Esophagus muscularis mucosa (tissue), 4 donors: ENCODE results near the gene GABPB1. TPM values are rescaled to one million over a fixed set of nuclear protein-coding genes. Genes with fewer than 3 reads are reported as not detected.

ENCODE experiments used
- DNase-seq: peaks from one replicate; pipeline ENCODE4 v3.0.0-alpha.2; 2017; ENCODE audit errors: extremely low spot score
- H3K27ac ChIP-seq, 4 donors: fragments of 200-600 bp; sonication (generic); replicated peaks in 1 of 4; 1 replicate in 3 of 4; 2 replicates in 1 of 4; pipeline ENCODE4 v1.5.1; 2016 to 2019; ENCODE audit warnings: mild to moderate bottlenecking in 1 of 4
- H3K27me3 ChIP-seq, 4 donors: fragments of 200-600 bp; sonication (generic); one replicate each; pipeline versions ENCODE4 v1.5.1 to v1.6.0; 2016 to 2019
- H3K36me3 ChIP-seq, 4 donors: fragments of 200-600 bp; sonication (generic); one replicate each; pipeline ENCODE4 v1.5.1; 2016 to 2019
- H3K4me1 ChIP-seq, 4 donors: fragments of 200-600 bp; sonication (generic); one replicate each; pipeline ENCODE4 v1.5.1; 2016 to 2019
- H3K4me3 ChIP-seq, 4 donors: fragments of 200-600 bp; sonication (generic); 1 replicate in 2 of 4; 2 replicates in 2 of 4; pipeline ENCODE4 v1.5.1; 2016 to 2019; ENCODE audit warnings: mild to moderate bottlenecking in 4 of 4, moderate library complexity in 1 of 4
- H3K9me3 ChIP-seq, 4 donors: fragments of 200-600 bp; sonication (generic); 1 replicate in 3 of 4; 2 replicates in 1 of 4; pipeline ENCODE4 v1.5.1; 2016 to 2019
- CTCF ChIP-seq, 3 experiments: fragments of 200-600 bp in 2 of 3; fragments of 450-650 bp in 1 of 3; sonication (generic) in 2 of 3; IDR thresholded peaks; one replicate each; pipeline ENCODE4 v1.5.1; 2017 to 2019; ENCODE audit warnings: antibody characterized with exemption in 3 of 3, mild to moderate bottlenecking in 2 of 3, moderate library complexity in 1 of 3
- EP300 ChIP-seq: sonication (generic); formaldehyde crosslinking; IDR thresholded peaks from one replicate; pipeline ENCODE4 v1.6.1; 2017; ENCODE audit warnings: antibody characterized with exemption
- POLR2A ChIP-seq: fragments of 450-650 bp; IDR thresholded peaks from one replicate; pipeline ENCODE4 v1.6.1; 2017; ENCODE audit warnings: antibody characterized with exemption, moderate library complexity, mild to moderate bottlenecking, low read depth
- POLR2AphosphoS5 ChIP-seq, 2 donors: sonication (generic); formaldehyde crosslinking; IDR thresholded peaks; one replicate each; pipeline ENCODE4 v1.6.1; 2017; ENCODE audit warnings: antibody characterized with exemption in 2 of 2
- WGBS: methylation state at CpG from one replicate; pipeline ENCODE4 v1.1.5; 2018; 5-methylcytosine and 5-hydroxymethylcytosine counted together
- intact Hi-C: fragments of 100-400 bp; cut with DNase I; formaldehyde crosslinking; loops from one replicate; pipeline ENCODE4 v1.15.1; 2023
- total RNA-seq, 4 donors: library from RNA; depleted of rRNA; stranded (reverse); fragments of >200 nt; gene quantifications; one replicate each; pipeline versions ENCODE4 v1.1.0 to v1.2.1, GENCODE V29; 2016

Gene GABPB1
- total RNA-seq, 4 donors from 2014 or later, result 13.2 to 23.5 (median 15.4) TPM

- intact Hi-C loops, result no loop called here
- Histone ChIP-seq H3K27me3 (no peaks in the 10 kb centered on the region), H3K4me1 (no peaks in the 10 kb centered on the region), H3K27ac (no peak overlapping the region), H3K4me3 (no peak overlapping the region), H3K9me3 (no peaks in the 10 kb centered on the region), H3K36me3 (peaks cover 0 to 23% (median 5%) of the 10 kb centered on the region in 4 donors)
- no peak for DNase-seq
- WGBS, result 95% methylated on average over 2 of the region's 2 CpGs
- TF ChIP-seq POLR2A (no peak), EP300 (no peak), POLR2AphosphoS5 (IDR thresholded peaks at IDR 0.05) (no peak), CTCF (IDR thresholded peaks at IDR 0.05) (no peak)
Observed at GRCh38 chr15:50365570-50365969, 10.6 kb upstream of the GABPB1 start.

GRCh38 chr15:50363612-50364011 is 8.6 kb upstream of the GABPB1 start:
- Histone ChIP-seq H3K9me3 (no peaks in the 10 kb centered on the region), H3K36me3 (peaks cover 0 to 36% (median 9%) of the 10 kb centered on the region in 4 donors), H3K27me3 (no peaks in the 10 kb centered on the region), H3K27ac (no peak overlapping the region), H3K4me3 (no peak overlapping the region), H3K4me1 (no peaks in the 10 kb centered on the region)
- DNase-seq, result no peak
- WGBS, result 94% methylated on average over 2 of the region's 2 CpGs
- TF ChIP-seq CTCF (IDR thresholded peaks at IDR 0.05), result no peak
- no peak for TF ChIP-seq POLR2A
- intact Hi-C loops, result no loop called here

GRCh38 chr15:50361756-50362155 is 6.8 kb upstream of the GABPB1 start:
- H3K36me3 ChIP-seq, result peaks cover 0 to 46% (median 9%) of the 10 kb centered on the region in 4 donors
- no peak overlapping the region for H3K4me3 ChIP-seq

GRCh38 chr15:50358845-50359244 is 3.8 kb upstream of the GABPB1 start:
- intact Hi-C loops, result loop anchor here (5.0 kb wide), 1 partner anchor 68 kb away; no protein-coding TSS in a partner anchor
- H3K9me3 ChIP-seq, result no peaks in the 10 kb centered on the region
- H3K36me3 ChIP-seq, result peaks cover 0 to 46% (median 9%) of the 10 kb centered on the region in 4 donors
- no peaks in the 10 kb centered on the region for H3K27me3 ChIP-seq
- DNase-seq, result no peak
- WGBS, result 94% methylated on average over 1 of the region's 1 CpG
- peaks cover 18 to 24% (median 20%) of the 10 kb centered on the region in 4 donors for H3K4me1 ChIP-seq
- TF ChIP-seq EP300, result no peak
- peak in 1 of 3 experiments; percentile 5 for TF ChIP-seq CTCF (IDR thresholded peaks at IDR 0.05)
- H3K4me3 ChIP-seq, result no peak overlapping the region
- H3K27ac ChIP-seq, result no peak overlapping the region

More at GRCh38 chr15:50361756-50362155, 6.8 kb upstream of the GABPB1 start:
- Histone ChIP-seq H3K4me1 (peaks cover 8 to 12% (median 9%) of the 10 kb centered on the region in 4 donors), H3K27ac (no peak overlapping the region), H3K9me3 (no peaks in the 10 kb centered on the region), H3K27me3 (no peaks in the 10 kb centered on the region)
- TF ChIP-seq EP300 (no peak), CTCF (IDR thresholded peaks at IDR 0.05) (no peak), POLR2A (no peak), POLR2AphosphoS5 (IDR thresholded peaks at IDR 0.05) (no peak)
- intact Hi-C loops, result no loop called here
- DNase-seq, result no peak
- WGBS, result 91% methylated on average over 6 of the region's 6 CpGs

- H3K27ac ChIP-seq, result peak overlapping the region; percentile 98 to 100 (median 99)
Observed at GRCh38 chr15:50355980-50356379, 982 bp upstream of the GABPB1 start.

More at GRCh38 chr15:50355980-50356379, 982 bp upstream of the GABPB1 start:
- intact Hi-C loops, result loop anchor here (5.0 kb wide), 1 partner anchor 71 kb away; no protein-coding TSS in a partner anchor
- no peaks in the 10 kb centered on the region for H3K9me3 ChIP-seq
- DNase-seq, result no peak
- H3K4me1 ChIP-seq, result peaks cover 34 to 47% (median 42%) of the 10 kb centered on the region in 4 donors
- H3K4me3 ChIP-seq, result peak overlapping the region; percentile 85 to 98 (median 93)
- TF ChIP-seq EP300 (no peak), POLR2AphosphoS5 (IDR thresholded peaks at IDR 0.05) (no peak), POLR2A (no peak), CTCF (IDR thresholded peaks at IDR 0.05) (no peak)
- 15% methylated on average over 2 of the region's 2 CpGs for WGBS
- H3K36me3 ChIP-seq, result peaks cover 0 to 31% (median 5%) of the 10 kb centered on the region in 4 donors
- H3K27me3 ChIP-seq, result no peaks in the 10 kb centered on the region
